Measurements from ENCODE around the gene PCBD2. TPM values are rescaled to one million over a fixed set of nuclear protein-coding genes. Genes with fewer than 3 reads are reported as not detected.
"Not testable (repeated sequence)": the region's sequence is repeated elsewhere in the genome, so short reads cannot be mapped to it uniquely, and the experiment has no call there.

PCBD2 gene
- total RNA-seq, 1 experiment from 2014 or later: 7.0 TPM

DNA sequence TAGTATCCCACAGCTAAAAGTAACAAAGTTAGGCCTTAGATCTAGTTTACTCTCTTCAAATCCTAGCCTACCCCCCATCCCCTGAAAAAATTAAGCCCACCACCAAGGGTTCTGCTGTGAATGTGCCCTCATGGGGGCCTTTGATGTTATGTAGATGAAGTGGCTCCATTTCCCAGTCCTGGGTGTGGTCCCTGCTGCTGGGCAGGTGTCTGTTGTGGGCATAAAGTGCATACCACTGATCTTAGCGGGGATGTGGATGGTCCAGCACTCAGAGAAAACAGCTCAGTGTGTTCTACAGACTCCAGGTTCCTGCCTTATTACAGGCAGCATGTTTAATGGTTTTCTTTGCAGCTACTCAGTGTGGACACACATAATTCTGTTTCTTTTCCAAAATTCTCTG lies 1.9 kb downstream of the PCBD2 start:
- 0 out of 2 replicates have a peak overlapping the region, but pooled peaks have one; percentile 31 for H3K4me2 ChIP-seq (ENCODE audit: low read length)
- ChIA-PET POLR2A (ENCODE audit: unreplicated experiment) (no interaction called here), CTCF (no interaction called here)
- H3K4me3 ChIP-seq (ENCODE audit: low read length): no peak overlapping the region
- peaks cover 9% of the 10 kb centered on the region for H3K79me2 ChIP-seq (ENCODE audit: low read length)
- H3K9ac ChIP-seq (ENCODE audit: low read length): no peak overlapping the region
- no peaks in the 10 kb centered on the region for H4K20me1 ChIP-seq (ENCODE audit: low read length)
- ATAC-seq (no peak), DNase-seq (no peak)
- no peaks in the 10 kb centered on the region for H3K27me3 ChIP-seq (ENCODE audit: low read length)
- no peak overlapping the region for H3K27ac ChIP-seq (ENCODE audit: low read length)
- H3F3A ChIP-seq (ENCODE audit: low read length, unreplicated experiment): no peaks in the 10 kb centered on the region
- H2AFZ ChIP-seq (ENCODE audit: low read length): no peak overlapping the region
- peaks cover 6% of the 10 kb centered on the region; the same call in 1 of the 2 replicates for H3K4me1 ChIP-seq (ENCODE audit: insufficient read depth, low read length)
- no peak for TF ChIP-seq CTCF (conservative IDR thresholded peaks at IDR 0.05; ENCODE audit: low read depth, low read length)
- no peak for TF ChIP-seq EZH2 (IDR thresholded peaks at IDR 0.05; ENCODE audit: low read length, unreplicated experiment)
- TF ChIP-seq EZH2phosphoT487 (IDR thresholded peaks at IDR 0.05; ENCODE audit: borderline replicate concordance, low read length): no peak
- H3K9me2 ChIP-seq (replicated peaks; ENCODE audit: low read length): no peaks in the 10 kb centered on the region
- peaks cover 1% of the 10 kb centered on the region; the same call in 1 of the 2 replicates for H3K36me3 ChIP-seq (ENCODE audit: low read depth, low read length)
- intact Hi-C loops (cut with micrococcal nuclease): loop anchor here (10.0 kb wide), 1 partner anchor 428 kb away; no protein-coding TSS in a partner anchor
- no TSS peak for BruUV-seq (replicated peaks)
- H3K9me3 ChIP-seq (ENCODE audit: low read length): no peaks in the 10 kb centered on the region

DNA sequence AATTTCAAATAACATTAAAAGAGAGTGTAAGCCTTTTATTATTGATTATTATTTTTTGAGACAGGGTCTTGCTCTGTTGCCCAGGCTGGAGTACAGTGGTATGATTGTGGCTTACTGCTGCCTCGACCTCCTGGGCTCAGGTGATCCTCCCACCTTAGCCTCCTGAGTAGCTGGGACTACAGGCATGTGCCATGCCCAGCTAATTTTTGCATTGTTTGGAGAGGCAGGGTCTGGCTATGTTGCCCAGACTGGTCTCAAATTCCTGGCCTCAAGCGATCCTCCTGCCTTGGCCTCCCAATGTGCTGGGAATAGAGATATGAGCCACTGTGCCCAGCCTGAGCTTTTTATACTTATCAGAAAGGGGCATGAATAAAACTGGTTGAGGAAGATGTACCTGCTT lies 5.8 kb downstream of the PCBD2 start:
- BruUV-seq (replicated peaks); ATAC-seq; H2AFZ ChIP-seq (ENCODE audit: low read length); H3F3A ChIP-seq (ENCODE audit: low read length, unreplicated experiment); H3K4me3 ChIP-seq (ENCODE audit: low read length); H3K27ac ChIP-seq (ENCODE audit: low read length); H4K20me1 ChIP-seq (ENCODE audit: low read length); H3K79me2 ChIP-seq (ENCODE audit: low read length); H3K9me2 ChIP-seq (replicated peaks; ENCODE audit: low read length); intact Hi-C loops (cut with micrococcal nuclease); H3K4me2 ChIP-seq (ENCODE audit: low read length); H3K36me3 ChIP-seq (ENCODE audit: low read depth, low read length); H3K9me3 ChIP-seq (ENCODE audit: low read length); H3K4me1 ChIP-seq (ENCODE audit: insufficient read depth, low read length); DNase-seq; CTCF ChIA-PET; H3K9ac ChIP-seq (ENCODE audit: low read length); POLR2A ChIA-PET (ENCODE audit: unreplicated experiment); H3K27me3 ChIP-seq (ENCODE audit: low read length): not testable (repeated sequence)

GRCh38 chr5:134911285-134912206 lies 6.6 kb downstream of the PCBD2 start:
- no peak overlapping the region for H3K27ac ChIP-seq (ENCODE audit: low read length)
- H3K9me2 ChIP-seq (replicated peaks; ENCODE audit: low read length): no peaks in the 10 kb centered on the region
- no peaks in the 10 kb centered on the region for H3K9me3 ChIP-seq (ENCODE audit: low read length)
- H4K20me1 ChIP-seq (ENCODE audit: low read length): no peaks in the 10 kb centered on the region
- ATAC-seq (peak; percentile 35), DNase-seq (no peak)
- no TSS peak for BruUV-seq (replicated peaks)
- H3K9ac ChIP-seq (ENCODE audit: low read length): no peak overlapping the region
- H2AFZ ChIP-seq (ENCODE audit: low read length): no peak overlapping the region
- H3K4me3 ChIP-seq (ENCODE audit: low read length): no peak overlapping the region
- peaks cover 6% of the 10 kb centered on the region; the same call in 1 of the 2 replicates for H3K36me3 ChIP-seq (ENCODE audit: low read depth, low read length)
- POLR2A ChIA-PET (ENCODE audit: unreplicated experiment): interaction anchor here (0.6 kb wide), 1 partner anchor 65 kb away, joined by 4 read pairs; no protein-coding TSS in a partner anchor
- peaks cover 5% of the 10 kb centered on the region for H3K79me2 ChIP-seq (ENCODE audit: low read length)
- no peak overlapping the region for H3K4me2 ChIP-seq (ENCODE audit: low read length)
- H3K27me3 ChIP-seq (ENCODE audit: low read length): no peaks in the 10 kb centered on the region
- CTCF ChIA-PET: no interaction called here
- H3F3A ChIP-seq (ENCODE audit: low read length, unreplicated experiment): no peaks in the 10 kb centered on the region
- no peak for TF ChIP-seq CTCF (conservative IDR thresholded peaks at IDR 0.05; ENCODE audit: low read depth, low read length)
- no peak for TF ChIP-seq EZH2phosphoT487 (IDR thresholded peaks at IDR 0.05; ENCODE audit: borderline replicate concordance, low read length)
- no peak for TF ChIP-seq EZH2 (IDR thresholded peaks at IDR 0.05; ENCODE audit: low read length, unreplicated experiment)
- intact Hi-C loops (cut with micrococcal nuclease): no loop called here
- no peaks in the 10 kb centered on the region for H3K4me1 ChIP-seq (ENCODE audit: insufficient read depth, low read length)
